DMS79 treated with DMSO at 0.1 percent for 48 hours (cell line): ENCODE data around the gene CSE1L.
"Not testable (repeated sequence)": the region's sequence is repeated elsewhere in the genome, so short reads cannot be mapped to it uniquely, and the experiment has no call there.

Experiments
- DNase-seq: peaks from one replicate; lab custom pipeline; 2025; lab: John Stamatoyannopoulos, UW

CSE1L gene

GRCh38 chr20:49078310-49078709 lies 32.2 kb downstream of the CSE1L start:
- DNase-seq: no peak

GRCh38 chr20:49082295-49082694 lies 36.2 kb downstream of the CSE1L start:
- not testable (repeated sequence) for DNase-seq

GRCh38 chr20:49091104-49091503 lies 45.0 kb downstream of the CSE1L start:
- no peak for DNase-seq

GRCh38 chr20:49091762-49092161 lies 45.6 kb downstream of the CSE1L start:
- DNase-seq: no peak

- DNase-seq: no peak
These were observed 50.2 kb downstream of the CSE1L start for GRCh38 chr20:49096203-49096730.

GRCh38 chr20:49097159-49097558 lies 51.0 kb downstream of the CSE1L start:
- no peak for DNase-seq

GRCh38 chr20:49098136-49098535 lies 52.0 kb downstream of the CSE1L start:
- no peak for DNase-seq

GRCh38 chr20:49099011-49099410 lies 52.9 kb downstream of the CSE1L start:
- no peak for DNase-seq

GRCh38 chr20:49100292-49100691 lies 54.2 kb downstream of the CSE1L start:
- DNase-seq: not testable (repeated sequence)

GRCh38 chr20:49100972-49101371 lies 54.9 kb downstream of the CSE1L start:
- DNase-seq: no peak

GRCh38 chr20:49103019-49103418 lies 56.9 kb downstream of the CSE1L start:
- DNase-seq: no peak

GRCh38 chr20:49103647-49104364 lies 57.7 kb downstream of the CSE1L start:
- DNase-seq: no peak

GRCh38 chr20:49104365-49104648 lies 58.2 kb downstream of the CSE1L start:
- DNase-seq: no peak

- not testable (repeated sequence) for DNase-seq
These were observed 59.0 kb downstream of the CSE1L start for GRCh38 chr20:49104979-49105547.

- no peak for DNase-seq
These were observed 60.2 kb downstream of the CSE1L start for GRCh38 chr20:49106328-49106727.

- no peak for DNase-seq
These were observed 64.9 kb downstream of the CSE1L start for GRCh38 chr20:49110767-49111694.

GRCh38 chr20:49112596-49113274 lies 66.6 kb downstream of the CSE1L start:
- DNase-seq: no peak

GRCh38 chr20:49115564-49115963 lies 69.5 kb downstream of the CSE1L start:
- DNase-seq: no peak

GRCh38 chr20:49118307-49118706 lies 72.2 kb downstream of the CSE1L start:
- DNase-seq: no peak

- no peak for DNase-seq
These were observed 73.9 kb downstream of the CSE1L start for GRCh38 chr20:49119988-49120387.

- DNase-seq: no peak
These were observed 76.8 kb downstream of the CSE1L start for GRCh38 chr20:49122920-49123319.

- DNase-seq: no peak
These were observed 77.9 kb downstream of the CSE1L start for GRCh38 chr20:49123982-49124381.
